Measurements from ENCODE around the gene LDLRAD3. TPM values are rescaled to one million over a fixed set of nuclear protein-coding genes. Genes with fewer than 3 reads are reported as not detected.
A peak's percentile ranks its signal among the peaks of the same experiment; 100 is the strongest.

The LDLRAD3 gene
- total and polyA plus RNA-seq, 11 donors: 1.1 to 7.7 (median 2.6) TPM

- no peaks in the 10 kb centered on the region for H3K27me3 ChIP-seq
- H3K9me3 ChIP-seq: no peaks in the 10 kb centered on the region
- H3K4me1 ChIP-seq: peaks cover 0 to 18% (median 0%) of the 10 kb centered on the region in 12 donors
- ATAC-seq: no peak
- 38 to 46% (median 39%) methylated on average over 1 of the region's 1 CpG for WGBS, 4 donors
- no peaks in the 10 kb centered on the region for H3K36me3 ChIP-seq
- DNase-seq: no peak
- H3K27ac ChIP-seq: no peak overlapping the region
- TF ChIP-seq POLR2A (IDR thresholded peaks at IDR 0.05) (no peak), CTCF (IDR thresholded peaks at IDR 0.05) (no peak)
- no peak overlapping the region for H3K4me3 ChIP-seq
- intact Hi-C loops (cut with DNase I): no loop called here
These were observed 203.6 kb downstream of the LDLRAD3 start for GRCh38 chr11:36147491-36147890.

GRCh38 chr11:36148701-36149100 is 204.8 kb downstream of the LDLRAD3 start:
- peaks cover 0 to 18% (median 0%) of the 10 kb centered on the region in 12 donors for H3K4me1 ChIP-seq
- H3K4me3 ChIP-seq: no peak overlapping the region
- no peaks in the 10 kb centered on the region for H3K36me3 ChIP-seq
- DNase-seq (no peak), ATAC-seq (no peak)
- no peaks in the 10 kb centered on the region for H3K9me3 ChIP-seq
- no peaks in the 10 kb centered on the region for H3K27me3 ChIP-seq
- intact Hi-C loops (cut with DNase I): no loop called here
- WGBS, 4 donors: 92 to 97% (median 96%) methylated on average over 3 of the region's 3 CpGs
- H3K27ac ChIP-seq: no peak overlapping the region
- TF ChIP-seq CTCF (IDR thresholded peaks at IDR 0.05) (no peak), POLR2A (IDR thresholded peaks at IDR 0.05) (no peak)

- no peaks in the 10 kb centered on the region for H3K9me3 ChIP-seq
- peak in 10 of 12 donors; percentile 11 to 48 (median 33) for TF ChIP-seq CTCF (IDR thresholded peaks at IDR 0.05)
- TF ChIP-seq POLR2A (IDR thresholded peaks at IDR 0.05): peak in 1 of 2 donors; percentile 8
- no peaks in the 10 kb centered on the region for H3K36me3 ChIP-seq
- WGBS, 4 donors: 51 to 58% (median 54%) methylated on average over 7 to 8 of the region's 8 CpGs
- H3K4me3 ChIP-seq: no peak overlapping the region
- ATAC-seq: peak; percentile 42 to 97 (median 81)
- H3K27ac ChIP-seq: peak overlapping the region in 1 of 12 donors; percentile 70
- peak in 2 of 5 donors; percentile 32 to 66 for DNase-seq
- no peaks in the 10 kb centered on the region for H3K27me3 ChIP-seq
- peaks cover 0 to 22% (median under 1%) of the 10 kb centered on the region in 12 donors for H3K4me1 ChIP-seq
- intact Hi-C loops (cut with DNase I): loop anchor here in 1 of 10 donors (10.0 kb wide), 1 partner anchor 665 kb away; no protein-coding TSS in a partner anchor
These were observed 205.8 kb downstream of the LDLRAD3 start for GRCh38 chr11:36149538-36150242.

DNA sequence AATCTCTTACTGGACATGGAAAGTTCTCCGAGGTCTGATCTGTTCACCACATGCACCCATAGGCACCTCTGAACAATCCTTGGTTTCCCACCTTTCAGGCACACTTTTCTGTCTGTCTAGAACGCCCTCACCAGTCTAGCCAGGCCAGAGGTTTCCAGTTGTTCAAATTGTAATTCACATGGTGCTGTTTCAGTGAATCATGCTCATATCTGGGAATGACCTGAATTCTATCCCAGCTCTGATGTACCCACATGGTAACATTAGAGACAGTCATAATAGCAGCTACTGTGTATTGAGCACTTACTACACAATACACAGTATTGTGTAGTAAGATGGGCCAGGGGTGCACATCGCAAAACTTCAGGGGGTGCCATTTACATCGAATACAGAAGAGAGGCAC is 207.1 kb downstream of the LDLRAD3 start:
- H3K9me3 ChIP-seq: no peaks in the 10 kb centered on the region
- no peak for TF ChIP-seq POLR2A (IDR thresholded peaks at IDR 0.05)
- no peak for TF ChIP-seq CTCF (IDR thresholded peaks at IDR 0.05)
- peak in 1 of 4 donors; percentile 10 for ATAC-seq
- WGBS, 4 donors: 96 to 98% (median 97%) methylated on average over 4 of the region's 4 CpGs
- no peak overlapping the region for H3K27ac ChIP-seq
- peaks cover 0 to 33% (median 6%) of the 10 kb centered on the region in 12 donors for H3K4me1 ChIP-seq
- no peak for DNase-seq
- H3K36me3 ChIP-seq: no peaks in the 10 kb centered on the region
- H3K4me3 ChIP-seq: no peak overlapping the region
- no peaks in the 10 kb centered on the region for H3K27me3 ChIP-seq
- intact Hi-C loops (cut with DNase I): loop anchor here in 1 of 10 donors (10.0 kb wide), 1 partner anchor 666 kb away; no protein-coding TSS in a partner anchor
